ENCODE measurements around the gene MBNL2. TPM values are rescaled to one million over a fixed set of nuclear protein-coding genes. Genes with fewer than 3 reads are reported as not detected.
A peak's percentile ranks its signal among the peaks of the same experiment; 100 is the strongest.

MBNL2 gene
- polyA plus RNA-seq, 4 donors, result 12.1 to 31.2 (median 13.2) TPM

DNA sequence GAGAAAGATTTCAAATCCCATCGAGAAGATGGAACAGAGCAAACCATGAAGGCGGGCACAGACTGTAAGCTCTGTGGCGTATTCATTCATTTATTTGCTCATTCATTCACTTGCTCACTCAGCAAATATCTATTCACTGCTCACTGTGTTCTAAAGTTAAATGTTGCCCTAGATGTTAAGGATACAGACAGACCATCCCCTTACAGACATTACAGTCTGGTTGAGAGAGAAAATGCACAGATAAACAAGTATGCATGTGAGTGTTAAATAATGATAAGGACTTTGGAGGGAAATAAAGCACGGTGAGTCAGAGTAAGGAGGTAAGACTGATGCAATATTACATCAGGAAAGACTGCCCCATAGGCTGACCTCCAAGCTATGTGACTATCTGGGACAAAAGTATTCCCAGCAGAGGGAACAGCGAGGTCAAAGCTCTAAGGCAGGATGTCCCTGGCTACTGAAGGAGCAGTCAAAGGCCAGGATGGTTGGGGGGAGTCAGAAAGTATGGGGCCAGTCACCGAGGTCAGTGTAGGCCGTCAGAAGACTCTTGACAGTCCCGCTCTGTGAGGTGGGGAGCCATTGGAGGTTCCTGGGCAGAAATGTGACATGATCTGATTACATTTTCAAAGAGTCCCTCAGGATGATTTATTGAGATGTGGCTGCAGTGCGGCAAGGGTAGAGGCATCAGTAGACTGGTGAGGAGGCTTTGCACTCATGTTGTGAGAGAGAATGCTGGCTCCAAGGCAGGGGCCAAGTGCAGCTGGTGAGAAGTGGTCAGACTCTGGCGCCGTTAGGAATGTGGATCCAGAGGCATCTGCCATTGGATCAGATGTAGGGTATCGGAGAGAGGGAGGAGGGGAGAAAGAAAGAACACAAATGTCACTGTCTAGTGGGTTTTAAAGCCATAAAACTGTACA lies 37.9 kb downstream of the MBNL2 start:
- peaks cover 15 to 31% (median 26%) of the 10 kb centered on the region in 3 donors for H3K4me1 ChIP-seq (ENCODE audit: control insufficient read depth in 3 of 3, insufficient read depth in 2 of 3, low read depth in 1 of 3, low read length in 2 of 3)
- peaks cover 0 to 18% (median 1%) of the 10 kb centered on the region in 3 donors for H3K36me3 ChIP-seq (ENCODE audit: control insufficient read depth in 3 of 3, insufficient read depth in 2 of 3, low read depth in 1 of 3, low read length in 3 of 3)
- DNase-seq (peak in 1 of 2 donors; percentile 76), FAIRE-seq (no peak)
- H3K4me3 ChIP-seq (ENCODE audit: low read depth in 1 of 3, low read length in 3 of 3), result no peak overlapping the region
- H3K27ac ChIP-seq (ENCODE audit: low read depth in 1 of 3, low read length in 2 of 3), result peak overlapping the region; percentile 14 to 65 (median 15)
- no peaks in the 10 kb centered on the region for H3K27me3 ChIP-seq (ENCODE audit: control insufficient read depth in 3 of 3, insufficient read depth in 3 of 3, low read length in 3 of 3)
- H3K9me3 ChIP-seq (ENCODE audit: control insufficient read depth in 2 of 2, insufficient read depth in 1 of 2, low read depth in 1 of 2, low read length in 1 of 2), result no peaks in the 10 kb centered on the region
- WGBS, 3 donors, result 83 to 89% (median 84%) methylated on average over 12 of the region's 12 CpGs

DNA sequence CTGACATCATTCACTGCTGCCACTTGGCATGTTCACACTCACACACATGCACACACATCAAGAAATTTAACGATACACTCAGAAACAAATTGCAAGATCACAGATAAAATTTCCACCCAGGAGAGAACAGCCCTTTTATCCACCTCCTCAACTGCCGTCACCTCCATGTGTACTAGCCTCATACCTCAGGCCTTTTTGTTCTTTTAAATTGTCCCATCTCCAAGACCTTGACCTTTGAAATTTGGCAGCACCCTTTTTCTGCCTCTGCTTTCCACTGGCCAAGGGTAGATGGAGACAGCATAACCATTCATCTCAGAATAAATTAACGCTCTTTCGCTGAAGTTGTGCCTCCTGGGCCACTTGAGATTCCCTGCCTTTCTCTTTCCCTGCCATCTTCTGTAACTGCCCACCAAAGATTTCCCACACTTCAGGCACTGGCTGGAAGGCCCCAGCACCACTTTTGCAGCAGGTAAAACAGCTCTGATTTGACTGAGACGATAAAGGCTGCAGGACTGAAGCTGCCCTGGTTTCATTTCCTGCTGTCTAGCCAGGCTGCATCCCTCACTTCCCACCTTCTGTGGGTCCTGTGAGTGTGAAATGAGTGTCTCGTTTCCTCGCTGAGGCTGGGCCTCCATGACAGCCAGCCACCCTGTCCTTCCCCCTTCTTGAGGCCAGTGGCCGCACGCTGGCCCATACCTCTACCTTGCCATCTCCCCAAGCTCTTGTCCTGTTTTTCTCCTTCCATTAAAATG lies 39.3 kb downstream of the MBNL2 start:
- FAIRE-seq (no peak), DNase-seq (no peak)
- H3K4me1 ChIP-seq (ENCODE audit: control insufficient read depth in 3 of 3, insufficient read depth in 2 of 3, low read depth in 1 of 3, low read length in 2 of 3), result peaks cover 14 to 30% (median 28%) of the 10 kb centered on the region in 3 donors
- H3K36me3 ChIP-seq (ENCODE audit: control insufficient read depth in 3 of 3, insufficient read depth in 2 of 3, low read depth in 1 of 3, low read length in 3 of 3), result peaks cover 0 to 18% (median 1%) of the 10 kb centered on the region in 3 donors
- H3K4me3 ChIP-seq (ENCODE audit: low read depth in 1 of 3, low read length in 3 of 3), result no peak overlapping the region
- WGBS, 3 donors, result 77 to 84% (median 78%) methylated on average over 9 of the region's 9 CpGs
- H3K9me3 ChIP-seq (ENCODE audit: control insufficient read depth in 2 of 2, insufficient read depth in 1 of 2, low read depth in 1 of 2, low read length in 1 of 2), result no peaks in the 10 kb centered on the region
- no peak overlapping the region for H3K27ac ChIP-seq (ENCODE audit: low read depth in 1 of 3, low read length in 2 of 3)
- H3K27me3 ChIP-seq (ENCODE audit: control insufficient read depth in 3 of 3, insufficient read depth in 3 of 3, low read length in 3 of 3), result no peaks in the 10 kb centered on the region

DNA sequence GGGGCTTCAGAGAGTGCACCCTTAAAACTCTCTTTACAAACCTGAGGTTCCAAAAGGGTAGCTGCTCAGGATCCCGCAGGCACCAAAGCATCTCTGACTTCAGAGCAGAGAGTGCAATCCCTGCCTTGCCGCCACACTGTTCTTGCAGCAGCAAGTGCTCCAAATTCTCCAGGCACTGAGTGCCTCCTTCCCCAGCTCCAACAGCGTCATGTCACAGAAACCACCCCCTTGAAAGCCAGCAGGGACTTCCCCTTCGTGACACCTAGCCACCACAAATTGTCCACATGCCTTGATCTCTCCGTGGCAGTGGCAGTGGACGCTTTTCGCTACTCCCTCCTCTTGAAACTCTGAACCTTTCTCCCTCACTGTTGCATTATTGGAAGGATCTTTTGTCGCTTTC lies 39.9 kb downstream of the MBNL2 start:
- no peaks in the 10 kb centered on the region for H3K9me3 ChIP-seq (ENCODE audit: control insufficient read depth in 2 of 2, insufficient read depth in 1 of 2, low read depth in 1 of 2, low read length in 1 of 2)
- no peak overlapping the region for H3K4me3 ChIP-seq (ENCODE audit: low read depth in 1 of 3, low read length in 3 of 3)
- no peak for FAIRE-seq
- WGBS, 3 donors, result 71 to 81% (median 74%) methylated on average over 8 of the region's 8 CpGs
- no peak overlapping the region for H3K27ac ChIP-seq (ENCODE audit: low read depth in 1 of 3, low read length in 2 of 3)
- peaks cover 0 to 18% (median 1%) of the 10 kb centered on the region in 3 donors for H3K36me3 ChIP-seq (ENCODE audit: control insufficient read depth in 3 of 3, insufficient read depth in 2 of 3, low read depth in 1 of 3, low read length in 3 of 3)
- peaks cover 14 to 29% (median 29%) of the 10 kb centered on the region in 3 donors for H3K4me1 ChIP-seq (ENCODE audit: control insufficient read depth in 3 of 3, insufficient read depth in 2 of 3, low read depth in 1 of 3, low read length in 2 of 3)
- DNase-seq, result no peak
- H3K27me3 ChIP-seq (ENCODE audit: control insufficient read depth in 3 of 3, insufficient read depth in 3 of 3, low read length in 3 of 3), result no peaks in the 10 kb centered on the region

DNA sequence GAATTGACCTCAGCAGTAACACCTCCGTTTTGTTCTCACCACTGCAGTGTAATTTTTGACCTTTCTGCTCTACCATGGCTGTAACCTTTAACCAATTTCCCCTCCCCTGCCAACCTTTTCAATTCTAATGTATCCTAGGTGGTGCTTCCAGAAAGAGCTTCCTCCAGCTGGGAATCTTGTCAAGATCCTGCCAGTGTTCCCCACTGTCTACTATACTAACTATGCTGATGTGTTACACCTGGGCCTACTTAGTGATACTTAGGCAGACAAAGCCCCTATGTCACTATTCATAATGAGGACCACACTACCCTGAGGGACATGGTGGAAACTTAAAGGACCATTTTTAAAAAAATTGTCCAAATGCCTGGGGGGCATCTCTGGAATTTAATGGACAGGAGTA lies 41.0 kb downstream of the MBNL2 start:
- Histone ChIP-seq H3K9me3 (ENCODE audit: control insufficient read depth in 2 of 2, insufficient read depth in 1 of 2, low read depth in 1 of 2, low read length in 1 of 2) (no peaks in the 10 kb centered on the region), H3K27ac (ENCODE audit: low read depth in 1 of 3, low read length in 2 of 3) (no peak overlapping the region), H3K36me3 (ENCODE audit: control insufficient read depth in 3 of 3, insufficient read depth in 2 of 3, low read depth in 1 of 3, low read length in 3 of 3) (peaks cover 0 to 21% (median 3%) of the 10 kb centered on the region in 3 donors), H3K27me3 (ENCODE audit: control insufficient read depth in 3 of 3, insufficient read depth in 3 of 3, low read length in 3 of 3) (no peaks in the 10 kb centered on the region), H3K4me3 (ENCODE audit: low read depth in 1 of 3, low read length in 3 of 3) (no peak overlapping the region), H3K4me1 (ENCODE audit: control insufficient read depth in 3 of 3, insufficient read depth in 2 of 3, low read depth in 1 of 3, low read length in 2 of 3) (peaks cover 8 to 21% (median 18%) of the 10 kb centered on the region in 3 donors)
- DNase-seq (no peak), FAIRE-seq (no peak)
- 90 to 96% (median 95%) methylated on average over 1 of the region's 1 CpG for WGBS, 3 donors

DNA sequence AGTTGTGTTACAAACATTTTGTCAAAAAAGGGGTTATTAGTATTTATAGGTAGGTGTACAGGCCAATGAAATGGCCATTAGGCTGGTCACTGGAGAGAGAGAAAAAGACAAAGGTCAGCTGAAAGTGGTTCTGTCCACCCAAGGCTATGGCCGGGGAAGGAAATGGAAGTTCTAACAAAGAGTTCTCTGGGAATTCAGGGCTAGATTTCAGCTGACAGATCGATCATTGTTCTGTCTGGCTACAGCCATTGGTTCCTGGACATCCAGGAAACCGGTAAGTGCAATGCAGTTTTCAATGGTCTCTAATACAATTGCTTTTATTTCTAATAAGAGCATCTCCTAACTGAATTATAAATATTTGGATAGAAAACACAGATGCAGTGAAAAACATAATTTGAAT lies 42.5 kb downstream of the MBNL2 start:
- DNase-seq (no peak), FAIRE-seq (no peak)
- Histone ChIP-seq H3K4me1 (ENCODE audit: control insufficient read depth in 3 of 3, insufficient read depth in 2 of 3, low read depth in 1 of 3, low read length in 2 of 3) (peaks cover 3 to 11% (median 9%) of the 10 kb centered on the region in 3 donors), H3K36me3 (ENCODE audit: control insufficient read depth in 3 of 3, insufficient read depth in 2 of 3, low read depth in 1 of 3, low read length in 3 of 3) (peaks cover 0 to 19% (median 4%) of the 10 kb centered on the region in 3 donors), H3K27me3 (ENCODE audit: control insufficient read depth in 3 of 3, insufficient read depth in 3 of 3, low read length in 3 of 3) (no peaks in the 10 kb centered on the region), H3K27ac (ENCODE audit: low read depth in 1 of 3, low read length in 2 of 3) (no peak overlapping the region), H3K4me3 (ENCODE audit: low read depth in 1 of 3, low read length in 3 of 3) (no peak overlapping the region), H3K9me3 (ENCODE audit: control insufficient read depth in 2 of 2, insufficient read depth in 1 of 2, low read depth in 1 of 2, low read length in 1 of 2) (no peaks in the 10 kb centered on the region)
- 80 to 97% (median 95%) methylated on average over 3 of the region's 3 CpGs for WGBS, 3 donors

DNA sequence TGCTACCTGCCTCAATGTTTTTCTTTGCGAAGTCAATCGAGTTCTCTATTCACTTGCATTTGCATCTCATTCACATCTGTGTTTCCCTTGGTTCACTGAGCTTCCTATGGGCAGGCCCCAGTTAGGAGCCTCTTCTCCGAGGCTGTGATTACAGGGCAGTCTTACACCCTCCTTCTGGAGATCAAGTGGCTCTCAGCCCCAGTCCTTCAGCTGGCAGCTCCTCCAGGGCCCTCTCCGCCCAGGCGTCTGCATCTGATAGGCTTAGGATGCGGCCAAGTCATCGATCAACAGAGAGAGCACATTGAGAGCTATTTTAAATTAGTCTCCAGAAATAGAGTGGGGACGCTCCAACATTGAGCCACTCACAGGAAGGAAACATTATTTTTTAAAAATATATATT lies 44.2 kb downstream of the MBNL2 start:
- DNase-seq (no peak), FAIRE-seq (no peak)
- Histone ChIP-seq H3K27me3 (ENCODE audit: control insufficient read depth in 3 of 3, insufficient read depth in 3 of 3, low read length in 3 of 3) (no peaks in the 10 kb centered on the region), H3K4me1 (ENCODE audit: control insufficient read depth in 3 of 3, insufficient read depth in 2 of 3, low read depth in 1 of 3, low read length in 2 of 3) (peaks cover 0 to 7% (median 2%) of the 10 kb centered on the region in 3 donors), H3K27ac (ENCODE audit: low read depth in 1 of 3, low read length in 2 of 3) (no peak overlapping the region), H3K4me3 (ENCODE audit: low read depth in 1 of 3, low read length in 3 of 3) (no peak overlapping the region), H3K36me3 (ENCODE audit: control insufficient read depth in 3 of 3, insufficient read depth in 2 of 3, low read depth in 1 of 3, low read length in 3 of 3) (peaks cover 0 to 13% (median 4%) of the 10 kb centered on the region in 3 donors), H3K9me3 (ENCODE audit: control insufficient read depth in 2 of 2, insufficient read depth in 1 of 2, low read depth in 1 of 2, low read length in 1 of 2) (no peaks in the 10 kb centered on the region)
- 77 to 92% (median 89%) methylated on average over 8 of the region's 8 CpGs for whole genome bisulfite sequencing, 3 donors

DNA sequence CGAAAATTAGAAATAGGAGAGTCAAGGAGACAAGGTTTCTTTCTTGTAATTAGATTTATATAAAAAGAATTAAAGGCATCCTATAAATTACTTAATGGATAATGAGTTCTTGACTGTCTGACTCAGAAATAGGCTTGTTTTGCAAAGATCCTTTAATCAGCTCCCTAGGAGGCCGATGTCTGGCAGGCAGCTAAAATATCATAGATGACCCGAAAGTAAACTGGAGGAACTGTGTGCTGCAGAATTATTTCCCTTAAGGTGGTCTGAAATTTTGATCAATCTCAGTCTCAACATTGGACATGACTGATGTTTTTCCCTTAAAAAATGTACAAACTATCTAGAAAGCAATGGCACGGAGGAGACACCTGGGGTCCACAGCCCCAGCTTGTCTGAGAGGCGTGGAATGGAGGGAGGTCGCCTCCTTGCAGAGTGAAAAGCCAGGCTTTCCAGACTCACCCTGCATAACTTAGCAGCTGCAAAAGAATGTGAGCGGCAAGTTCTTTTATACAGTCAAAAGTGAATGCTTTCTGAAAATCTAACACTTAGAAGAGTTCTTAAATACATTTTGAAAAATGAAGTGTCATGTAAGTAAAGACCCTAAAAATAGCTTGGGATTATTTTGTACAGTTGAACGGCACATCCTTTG lies 44.8 kb downstream of the MBNL2 start:
- Histone ChIP-seq H3K4me1 (ENCODE audit: control insufficient read depth in 3 of 3, insufficient read depth in 2 of 3, low read depth in 1 of 3, low read length in 2 of 3) (peaks cover 0 to 7% (median 2%) of the 10 kb centered on the region in 3 donors), H3K36me3 (ENCODE audit: control insufficient read depth in 3 of 3, insufficient read depth in 2 of 3, low read depth in 1 of 3, low read length in 3 of 3) (peaks cover 0 to 13% (median 4%) of the 10 kb centered on the region in 3 donors), H3K4me3 (ENCODE audit: low read depth in 1 of 3, low read length in 3 of 3) (no peak overlapping the region), H3K27ac (ENCODE audit: low read depth in 1 of 3, low read length in 2 of 3) (no peak overlapping the region), H3K9me3 (ENCODE audit: control insufficient read depth in 2 of 2, insufficient read depth in 1 of 2, low read depth in 1 of 2, low read length in 1 of 2) (no peaks in the 10 kb centered on the region), H3K27me3 (ENCODE audit: control insufficient read depth in 3 of 3, insufficient read depth in 3 of 3, low read length in 3 of 3) (no peaks in the 10 kb centered on the region)
- 75 to 93% (median 89%) methylated on average over 8 of the region's 8 CpGs for WGBS, 3 donors
- FAIRE-seq (no peak), DNase-seq (no peak)
